ENCODE data around the gene PDK1. TPM values are rescaled to one million over a fixed set of nuclear protein-coding genes. Genes with fewer than 3 reads are reported as not detected.

Gene PDK1
- total and polyA plus RNA-seq, 11 donors, result 6.7 to 69.0 (median 49.5) TPM

- Histone ChIP-seq H3K4me3 (no peak overlapping the region), H3K27me3 (no peaks in the 10 kb centered on the region), H3K36me3 (peaks cover 0 to 24% (median 18%) of the 10 kb centered on the region in 9 donors), H3K9me3 (no peaks in the 10 kb centered on the region), H3K27ac (no peak overlapping the region), H3K4me1 (peaks cover 0 to 26% (median 3%) of the 10 kb centered on the region in 12 donors)
- no peak for DNase-seq
- no peak for ATAC-seq
- intact Hi-C loops (cut with DNase I), result loop anchor here in 2 of 10 donors (10.0 kb wide), 2 partner anchors 74 to 104 kb away; no protein-coding TSS in a partner anchor
- TF ChIP-seq CTCF (IDR thresholded peaks at IDR 0.05) (no peak), POLR2A (IDR thresholded peaks at IDR 0.05) (no peak)
- 49 to 59% (median 51%) methylated on average over 6 of the region's 6 CpGs for WGBS, 4 donors
Measured at GRCh38 chr2:172600557-172601008, 44.7 kb downstream of the PDK1 start.

- intact Hi-C loops (cut with DNase I), result loop anchor here in 2 of 10 donors (10.0 kb wide), 2 partner anchors 69 to 99 kb away; no protein-coding TSS in a partner anchor
- TF ChIP-seq POLR2A (IDR thresholded peaks at IDR 0.05) (no peak), CTCF (IDR thresholded peaks at IDR 0.05) (no peak)
- no peak for ATAC-seq
Measured at GRCh38 chr2:172606285-172606684, 50.4 kb downstream of the PDK1 start.

GRCh38 chr2:172607379-172607928 lies 51.6 kb downstream of the PDK1 start:
- TF ChIP-seq POLR2A (IDR thresholded peaks at IDR 0.05), result no peak
- no peak for TF ChIP-seq CTCF (IDR thresholded peaks at IDR 0.05)
- intact Hi-C loops (cut with DNase I), result loop anchor here in 2 of 10 donors (10.0 kb wide), 2 partner anchors 67 to 97 kb away; no protein-coding TSS in a partner anchor
- ATAC-seq, result no peak
- Histone ChIP-seq H3K27me3 (no peaks in the 10 kb centered on the region), H3K36me3 (no peaks in the 10 kb centered on the region), H3K27ac (no peak overlapping the region), H3K4me3 (no peak overlapping the region), H3K4me1 (peaks cover 0 to 4% (median 0%) of the 10 kb centered on the region in 12 donors), H3K9me3 (no peaks in the 10 kb centered on the region)
- no peak for DNase-seq
- WGBS, 4 donors, result 90 to 96% (median 93%) methylated on average over 3 of the region's 3 CpGs

More at GRCh38 chr2:172606285-172606684, 50.4 kb downstream of the PDK1 start:
- H3K36me3 ChIP-seq, result no peaks in the 10 kb centered on the region
- no peaks in the 10 kb centered on the region for H3K9me3 ChIP-seq
- WGBS, 4 donors, result 73 to 81% (median 78%) methylated on average over 1 of the region's 1 CpG
- no peaks in the 10 kb centered on the region for H3K27me3 ChIP-seq
- no peak for DNase-seq
- H3K27ac ChIP-seq, result no peak overlapping the region
- no peak overlapping the region for H3K4me3 ChIP-seq
- H3K4me1 ChIP-seq, result peaks cover 0 to 4% (median 0%) of the 10 kb centered on the region in 12 donors

- TF ChIP-seq POLR2A (IDR thresholded peaks at IDR 0.05), result no peak
- no peak for TF ChIP-seq CTCF (IDR thresholded peaks at IDR 0.05)
- H3K9me3 ChIP-seq, result no peaks in the 10 kb centered on the region
- no peak overlapping the region for H3K27ac ChIP-seq
- no peaks in the 10 kb centered on the region for H3K36me3 ChIP-seq
- H3K27me3 ChIP-seq, result no peaks in the 10 kb centered on the region
- no peak overlapping the region for H3K4me3 ChIP-seq
- peaks cover 0 to 4% (median 0%) of the 10 kb centered on the region in 12 donors for H3K4me1 ChIP-seq
- ATAC-seq, result peak in 1 of 4 donors; percentile 80
- WGBS, 4 donors, result 68 to 81% (median 79%) methylated on average over 5 of the region's 5 CpGs
- DNase-seq, result no peak
- intact Hi-C loops (cut with DNase I), result loop anchor here in 2 of 10 donors (10.0 kb wide), 2 partner anchors 65 to 95 kb away; no protein-coding TSS in a partner anchor
Measured at GRCh38 chr2:172609488-172609887, 53.6 kb downstream of the PDK1 start.

Measured in heart left ventricle (tissue), 16 donors.